Measurements from ENCODE around the gene ECSIT.

ECSIT gene

DNA sequence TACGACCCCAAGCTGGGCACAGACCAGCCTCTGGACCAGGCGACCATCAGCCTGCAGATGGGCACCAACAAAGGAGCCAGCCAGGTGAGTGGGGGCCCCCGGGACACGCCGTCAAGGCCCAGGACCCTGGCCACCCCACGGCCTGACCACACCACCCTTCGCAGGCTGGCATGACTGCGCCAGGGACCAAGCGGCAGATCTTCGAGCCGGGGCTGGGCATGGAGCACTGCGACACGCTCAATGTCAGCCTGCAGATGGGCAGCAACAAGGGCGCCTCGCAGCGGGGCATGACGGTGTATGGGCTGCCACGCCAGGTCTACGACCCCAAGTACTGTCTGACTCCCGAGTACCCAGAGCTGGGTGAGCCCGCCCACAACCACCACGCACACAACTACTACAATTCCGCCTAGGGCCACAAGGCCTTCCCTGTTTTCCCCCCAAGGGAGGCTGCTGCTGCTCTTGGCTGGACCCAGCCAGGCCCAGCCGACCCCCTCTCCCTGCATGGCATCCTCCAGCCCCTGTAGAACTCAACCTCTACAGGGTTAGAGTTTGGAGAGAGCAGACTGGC, 20.5 kb upstream of the ECSIT start:
- no peak for DNase-seq (ENCODE audit: low spot score)

DNA sequence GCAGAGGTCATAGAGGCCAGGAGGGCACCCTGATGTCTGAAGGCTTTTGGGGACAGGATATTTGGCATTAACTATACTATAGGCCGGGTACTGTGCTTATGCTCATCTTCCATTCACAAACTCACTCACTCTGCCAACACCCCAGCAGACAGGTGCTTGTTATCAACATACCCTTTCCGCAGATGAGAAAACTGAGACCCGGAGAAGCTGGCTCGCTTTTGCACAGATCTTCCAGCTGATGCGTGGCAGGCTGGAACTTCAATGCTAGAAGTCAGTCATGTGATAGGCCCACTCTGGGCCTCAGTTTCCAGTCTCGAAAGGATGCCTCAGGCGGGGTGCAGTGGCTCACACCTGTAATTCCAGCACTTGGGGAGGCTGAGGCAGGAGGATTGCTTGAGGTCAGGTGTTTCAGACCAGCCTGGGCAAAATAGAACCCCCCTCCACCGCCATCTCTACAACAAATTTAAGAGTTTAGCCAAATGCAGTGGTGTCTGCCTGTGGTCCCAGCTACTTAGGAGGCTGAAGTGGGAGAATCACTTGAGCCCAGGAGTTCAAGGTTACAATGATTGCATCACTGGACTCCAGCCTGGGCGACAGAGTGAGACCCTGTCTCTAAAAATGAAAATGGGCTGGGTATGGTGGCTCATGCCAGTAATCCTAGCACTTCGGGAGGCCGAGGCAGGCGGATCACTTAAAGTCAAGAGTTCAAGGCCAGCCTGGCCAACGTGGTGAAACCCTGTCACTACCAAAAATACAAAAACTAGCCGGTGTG, 19.2 kb upstream of the ECSIT start:
- no peak for DNase-seq (ENCODE audit: low spot score)

DNA sequence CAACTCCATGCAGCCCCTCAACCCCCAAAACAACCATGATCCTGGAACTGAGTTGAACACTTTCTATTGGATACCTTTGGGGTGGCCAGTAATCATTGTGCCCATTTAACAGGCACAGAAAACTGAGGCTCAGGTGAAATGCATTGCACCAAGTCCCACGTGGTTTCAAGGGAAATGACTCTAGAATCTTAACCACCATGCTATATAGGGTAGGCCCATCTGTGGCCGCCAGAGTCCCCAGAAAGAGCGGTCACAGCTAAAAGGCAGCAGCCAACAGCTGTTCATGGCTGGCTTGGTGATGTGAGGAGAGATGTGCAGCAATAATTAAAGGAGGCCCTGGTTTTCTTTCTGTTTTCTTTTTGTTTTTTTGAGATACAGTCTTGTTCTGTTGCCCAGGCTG, 12.3 kb upstream of the ECSIT start:
- DNase-seq (ENCODE audit: low spot score), result peak; percentile 76

- no peak for DNase-seq (ENCODE audit: low spot score)
Measured at GRCh38 chr19:11540645-11541044, 11.7 kb upstream of the ECSIT start.

DNA sequence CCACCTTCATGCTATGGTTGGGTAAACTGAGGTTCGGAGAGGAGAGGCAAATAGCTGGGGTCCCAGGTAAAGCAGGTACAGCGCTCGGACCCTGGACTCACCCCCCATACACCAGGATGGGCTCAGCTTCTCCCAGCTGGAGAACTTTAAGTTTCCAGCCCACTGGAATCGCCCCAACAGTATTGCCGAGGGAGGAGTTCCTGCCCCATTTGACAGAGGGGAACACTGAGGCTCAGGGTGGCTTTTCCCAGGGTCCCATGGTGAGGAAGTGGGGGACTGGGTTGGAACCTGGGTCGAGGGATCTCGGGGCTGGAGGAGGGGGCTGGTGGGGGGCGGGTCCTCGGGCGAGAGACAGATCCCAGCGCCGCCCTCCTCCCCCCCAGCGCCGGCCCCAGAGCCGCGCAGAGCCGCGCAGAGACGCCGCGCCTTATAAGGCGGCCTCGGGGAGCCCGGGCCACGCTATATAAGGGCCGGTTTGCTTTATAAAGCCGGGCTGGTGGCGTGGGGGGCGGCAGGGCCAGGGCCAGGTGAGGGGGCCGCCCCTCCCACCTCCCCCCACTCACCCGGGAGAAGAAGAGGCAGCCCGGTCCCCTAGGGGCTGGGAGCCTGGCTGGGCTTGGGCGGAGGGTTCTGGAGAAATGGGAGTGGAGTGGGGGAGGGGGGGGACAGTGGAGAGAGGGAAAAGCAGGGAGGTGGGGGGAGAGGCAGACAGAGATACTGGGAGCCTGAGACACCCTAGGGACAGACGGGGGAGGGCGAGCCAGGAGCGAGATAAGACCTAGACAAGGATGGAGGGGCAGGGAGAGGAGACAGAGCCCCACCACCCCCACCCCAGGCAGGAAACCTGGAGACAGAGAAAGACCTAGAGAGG, 10.8 kb upstream of the ECSIT start:
- no peak for DNase-seq (ENCODE audit: low spot score)

DNA sequence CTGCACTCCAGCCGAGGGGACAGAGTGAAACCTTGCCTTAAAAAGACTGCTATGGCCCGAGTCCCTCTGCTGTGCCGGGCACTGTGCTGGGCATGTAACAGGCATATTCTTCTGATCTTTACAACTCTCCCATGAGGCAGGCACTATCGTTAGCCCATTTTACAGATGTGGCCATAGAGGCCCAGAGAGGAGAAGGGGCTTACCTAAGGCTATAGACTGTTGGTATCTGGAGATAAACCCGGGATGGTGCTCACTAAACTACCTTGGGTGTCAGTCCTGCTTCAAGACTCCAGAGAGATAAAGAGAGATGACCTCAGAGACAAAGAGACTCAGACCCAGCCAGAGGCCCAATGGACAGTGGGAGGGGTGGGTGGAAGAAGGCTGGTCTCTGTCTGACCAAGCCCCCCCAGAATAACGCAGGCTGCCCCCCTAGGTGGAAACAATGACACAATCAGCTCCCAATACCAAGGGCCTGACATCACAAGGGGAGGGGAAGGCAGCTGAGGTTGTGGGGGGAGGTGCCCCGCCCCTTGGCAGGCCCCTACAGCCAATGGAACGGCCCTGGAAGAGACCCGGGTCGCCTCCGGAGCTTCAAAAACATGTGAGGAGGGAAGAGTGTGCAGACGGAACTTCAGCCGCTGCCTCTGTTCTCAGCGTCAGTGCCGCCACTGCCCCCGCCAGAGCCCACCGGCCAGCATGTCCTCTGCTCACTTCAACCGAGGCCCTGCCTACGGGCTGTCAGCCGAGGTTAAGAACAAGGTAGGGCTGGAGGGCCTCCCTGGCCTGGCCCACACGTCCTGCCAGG, 9.5 kb upstream of the ECSIT start, which contains the start of gene CNN1:
TSS of gene CNN1 (plus strand) at position 620 of the 805 bp plus-strand sequence. CDS start at position 697, 77 bp downstream.
- DNase-seq (ENCODE audit: low spot score), result no peak

DNA sequence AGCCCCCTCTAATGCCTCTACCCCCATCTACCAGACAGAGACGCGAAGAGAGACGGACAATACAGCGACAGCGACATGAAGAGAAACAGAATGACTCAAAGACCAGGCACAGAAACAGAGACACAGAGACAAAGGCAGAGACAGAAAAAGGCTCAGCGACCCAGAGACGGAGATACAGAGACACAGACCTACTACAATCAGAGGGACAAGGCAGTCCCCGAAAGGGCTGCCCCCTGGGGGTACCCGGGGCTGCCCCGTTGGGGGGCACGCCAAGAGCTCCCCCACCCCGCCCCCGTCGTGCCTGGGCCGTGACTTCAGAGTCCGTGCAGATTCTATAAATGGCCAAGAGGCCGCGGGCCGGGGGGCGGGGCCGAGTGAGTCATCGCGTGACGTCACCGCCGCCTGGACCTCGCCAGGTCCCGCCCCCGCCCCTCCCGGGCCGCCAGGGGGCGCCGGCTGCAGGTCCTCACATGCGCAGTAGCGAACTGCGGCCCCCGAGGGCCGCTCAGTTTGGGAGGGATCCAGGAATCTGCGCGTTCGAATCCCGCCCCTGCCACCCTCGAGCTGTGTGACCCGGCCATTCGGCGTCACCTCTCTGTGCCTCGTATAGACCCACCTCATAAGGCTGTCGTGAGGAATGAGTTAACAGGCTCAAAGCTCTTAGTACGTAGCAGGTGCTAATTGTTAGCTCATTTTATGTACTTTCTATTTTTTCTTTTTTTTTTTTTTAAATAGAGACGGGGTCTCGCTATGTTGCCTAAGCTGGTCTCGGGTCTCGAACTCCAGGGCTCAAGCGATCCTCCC, 7.1 kb upstream of the ECSIT start:
- DNase-seq (ENCODE audit: low spot score), result peak; percentile 90

DNA sequence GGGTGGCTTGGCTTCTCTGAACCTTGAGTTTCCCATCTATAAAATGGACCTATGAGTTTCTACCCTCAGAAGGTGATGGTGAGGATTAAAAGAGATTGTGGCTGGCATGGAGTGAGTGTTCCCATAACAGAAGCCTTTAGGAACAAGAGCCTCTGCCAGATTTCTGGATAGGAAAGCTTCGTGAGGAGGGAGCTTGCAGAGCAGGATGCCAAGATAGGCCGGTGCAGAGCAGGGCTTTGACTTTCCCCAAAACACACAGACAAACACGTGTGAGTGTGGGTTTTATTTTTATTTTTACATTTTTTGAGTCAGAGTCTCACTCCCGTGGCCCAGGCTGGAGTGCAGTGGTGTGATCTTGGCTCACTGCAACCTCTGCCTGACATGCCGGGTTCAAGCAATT, 6.0 kb upstream of the ECSIT start:
- DNase-seq (ENCODE audit: low spot score), result no peak

DNA sequence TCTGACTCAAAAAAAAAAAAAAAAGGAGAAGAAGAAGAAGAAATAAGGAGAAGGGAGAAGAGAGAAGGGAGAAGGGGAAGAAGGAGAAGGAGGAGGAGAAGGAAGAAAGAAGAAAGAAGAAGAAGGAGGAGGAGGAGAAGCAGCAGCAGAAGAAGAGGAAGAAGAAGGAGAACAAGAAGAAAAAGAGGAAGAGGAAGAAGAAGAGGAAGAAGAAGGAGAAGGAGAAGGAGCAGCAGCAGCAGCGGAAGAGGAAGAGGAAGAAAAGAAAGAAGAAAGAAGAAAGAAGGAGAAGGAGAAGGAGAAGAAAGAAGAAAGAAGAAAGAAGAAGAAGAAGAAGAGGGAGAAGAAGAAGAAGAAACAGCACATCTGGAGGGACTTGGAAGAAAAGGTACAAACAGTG, 5.6 kb upstream of the ECSIT start:
- DNase-seq (ENCODE audit: low spot score), result no peak

DNA sequence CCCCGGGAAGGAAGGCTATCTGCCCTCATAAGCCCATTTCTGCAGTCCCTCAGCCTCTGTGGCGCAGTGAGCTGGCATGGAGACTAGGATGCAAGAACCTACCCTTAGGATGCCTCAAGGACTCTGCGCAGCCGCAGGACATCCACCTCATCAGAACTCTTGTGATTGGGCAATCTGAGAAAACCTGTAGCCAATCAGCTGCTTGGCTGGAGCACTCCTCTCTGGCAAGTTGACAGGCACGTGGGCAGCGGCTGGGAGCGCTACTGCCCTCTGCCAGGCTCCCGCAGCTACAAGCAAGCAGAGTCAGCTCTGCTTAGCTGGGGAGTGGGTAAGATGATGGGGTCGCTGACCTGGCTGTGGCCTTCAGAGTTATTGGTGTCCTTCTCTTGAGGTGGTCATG, 1.5 kb upstream of the ECSIT start:
- DNase-seq (ENCODE audit: low spot score), result peak; percentile 81

DNA sequence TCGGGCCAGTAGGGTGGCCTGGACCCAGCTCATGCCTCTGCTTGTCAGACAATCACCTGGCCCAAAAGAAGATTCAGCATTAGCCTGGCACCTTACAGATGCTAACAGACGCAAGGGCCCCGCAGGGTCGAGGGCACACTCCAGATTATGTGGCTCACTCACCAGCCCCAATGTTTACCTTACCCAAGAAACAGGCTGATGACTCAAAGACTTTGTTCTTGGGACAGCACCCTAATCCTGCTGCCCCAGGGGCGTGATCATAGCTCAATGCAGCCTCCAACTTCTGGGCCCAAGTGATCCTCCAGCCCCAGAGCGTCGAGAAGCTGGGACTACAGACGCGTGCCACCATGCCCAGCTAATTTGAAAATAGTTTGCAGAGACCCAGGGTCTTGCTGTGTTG, 9.8 kb downstream of the ECSIT start:
- no peak for DNase-seq (ENCODE audit: low spot score)

DNA sequence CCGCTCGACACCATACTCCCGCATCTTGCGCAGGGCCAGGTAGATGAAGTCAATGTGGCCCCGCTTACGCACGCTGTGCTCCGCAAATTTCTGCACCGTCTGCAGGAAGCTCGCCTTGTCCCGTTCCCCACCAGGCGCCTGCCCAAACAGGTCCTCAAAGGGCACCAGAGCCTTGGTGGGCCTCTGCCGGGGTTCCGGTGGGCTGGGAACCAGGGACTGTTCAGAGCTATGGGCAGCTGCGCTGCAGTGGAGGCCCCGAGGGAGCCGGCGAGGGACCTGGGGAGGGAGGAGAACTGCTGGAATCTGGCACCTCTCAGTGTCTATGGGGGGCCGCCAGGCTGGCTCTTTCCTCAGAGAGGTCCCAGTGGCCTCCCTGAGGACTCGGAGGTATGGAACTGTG, 15.0 kb downstream of the ECSIT start:
- DNase-seq (ENCODE audit: low spot score), result no peak

DNA sequence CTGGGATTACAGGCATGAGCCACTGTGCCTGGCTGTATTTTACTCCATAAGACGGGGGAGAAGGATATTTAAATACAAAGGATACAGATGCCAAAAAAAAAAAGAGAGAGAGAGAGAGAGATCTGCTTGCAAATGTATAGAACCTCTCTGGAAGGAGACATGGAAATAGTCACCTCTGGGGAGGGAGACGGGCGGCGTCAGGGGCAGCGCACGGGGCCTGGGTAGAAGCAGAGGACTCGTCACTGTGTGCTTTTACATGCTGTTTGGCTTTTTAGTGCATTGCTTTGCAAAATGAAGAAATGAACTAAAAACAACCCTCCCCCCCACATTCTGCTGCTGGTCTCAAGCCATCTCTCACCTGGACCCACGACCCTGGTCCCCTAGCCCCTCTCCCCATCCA, 18.5 kb downstream of the ECSIT start:
- DNase-seq (ENCODE audit: low spot score), result no peak

GRCh38 chr19:11507370-11508078, 21.4 kb downstream of the ECSIT start:
- no peak for DNase-seq (ENCODE audit: low spot score)

- DNase-seq (ENCODE audit: low spot score), result no peak
Measured at GRCh38 chr19:11506967-11507366, 22.0 kb downstream of the ECSIT start.

DNA sequence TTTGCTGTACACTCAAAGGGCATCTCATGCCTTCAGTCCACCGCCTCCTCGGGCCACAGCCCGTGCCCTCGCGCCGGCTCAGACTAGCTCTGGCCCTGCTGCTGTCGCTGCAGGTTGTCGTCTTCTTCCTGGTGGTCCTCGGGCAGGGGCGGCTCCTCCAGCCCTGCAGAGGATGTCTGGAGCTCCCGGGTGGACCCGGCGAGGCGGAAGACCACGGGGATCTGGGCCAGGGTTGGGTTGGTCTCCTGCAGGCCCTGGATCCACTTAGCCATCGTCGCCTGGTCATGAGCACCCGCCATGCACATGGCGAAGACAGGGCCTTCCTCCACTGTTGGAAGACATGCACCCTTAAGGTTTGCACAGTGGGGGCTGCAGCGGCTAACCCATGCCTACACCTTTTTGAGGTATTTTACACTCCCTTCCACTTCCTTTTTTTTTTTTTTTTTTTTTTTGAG, 22.8 kb downstream of the ECSIT start:
- no peak for DNase-seq (ENCODE audit: low spot score)

DNA sequence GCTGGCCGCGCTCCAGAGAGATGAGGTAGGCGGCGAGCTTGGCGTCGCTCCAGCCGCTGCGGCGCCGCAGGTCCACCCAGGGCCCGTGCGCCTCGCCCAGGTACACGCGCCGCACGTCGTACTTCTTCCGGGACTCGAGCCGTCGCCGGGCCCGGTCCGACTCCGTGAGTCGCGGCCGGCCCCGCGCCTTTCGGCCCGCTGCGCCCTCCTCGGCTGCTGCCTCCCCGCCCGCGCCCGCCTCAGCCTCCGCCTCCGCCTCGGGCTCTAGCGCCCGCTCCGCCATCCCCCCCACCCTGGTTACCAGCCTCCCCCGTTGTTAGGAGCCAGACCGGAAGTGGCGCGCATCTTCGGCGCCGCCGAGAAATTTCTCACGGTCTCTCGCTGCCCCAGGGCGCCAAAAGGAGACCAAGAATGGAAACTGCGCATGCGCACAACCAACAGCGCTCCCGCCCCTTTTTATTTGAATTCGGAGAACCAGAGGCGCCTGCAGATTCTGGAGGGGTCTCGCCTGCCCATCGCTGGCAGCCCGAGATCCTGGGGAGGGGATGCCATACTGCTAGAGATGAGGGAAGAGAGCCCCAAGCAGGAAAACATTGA, 23.3 kb downstream of the ECSIT start, which contains the start of gene ZNF653:
TSS of gene ZNF653 (minus strand) at position 336 of the 597 bp plus-strand sequence. CDS start at position 283, 53 bp downstream.
- peak; percentile 98 for DNase-seq (ENCODE audit: low spot score)

GRCh38 chr19:11505032-11505503, 23.9 kb downstream of the ECSIT start:
- DNase-seq (ENCODE audit: low spot score), result peak; percentile 97

GRCh38 chr19:11504502-11505031, 24.4 kb downstream of the ECSIT start:
- no peak for DNase-seq (ENCODE audit: low spot score)

Measured in NAMALWA (cell line).